Suprapubic skin (tissue), 4 donors: Measurements from ENCODE around the gene CYP3A4. TPM values are rescaled to one million over a fixed set of nuclear protein-coding genes. Genes with fewer than 3 reads are reported as not detected.
"Not testable (repeated sequence)": the region's sequence is repeated elsewhere in the genome, so short reads cannot be mapped to it uniquely, and the experiment has no call there.

ENCODE experiments used
- DNase-seq, 2 donors: peaks; one replicate each; pipeline ENCODE4 v3.0.0-alpha.2; 2019; ENCODE audit warnings: low spot score in 2 of 2
- H3K27ac ChIP-seq: fragments of 200-600 bp; sonication (generic); one replicate; pipeline ENCODE4 v1.5.1; 2019
- H3K27me3 ChIP-seq: fragments of 200-600 bp; sonication (generic); one replicate; pipeline ENCODE4 v1.5.1; 2019
- H3K36me3 ChIP-seq: fragments of 200-600 bp; sonication (generic); one replicate; pipeline ENCODE4 v1.5.1; 2019
- H3K4me1 ChIP-seq: fragments of 200-600 bp; sonication (generic); one replicate; pipeline ENCODE4 v1.5.1; 2019
- H3K4me3 ChIP-seq: fragments of 200-600 bp; sonication (generic); one replicate; pipeline ENCODE4 v1.5.1; 2019; ENCODE audit warnings: mild to moderate bottlenecking
- H3K9me3 ChIP-seq: fragments of 200-600 bp; sonication (generic); one replicate; pipeline ENCODE4 v1.5.1; 2019
- EP300 ChIP-seq: sonication (generic); formaldehyde crosslinking; IDR thresholded peaks from one replicate; pipeline ENCODE4 v1.6.1; 2017; ENCODE audit warnings: antibody characterized with exemption
- POLR2A ChIP-seq, 2 donors: fragments of 450-650 bp; IDR thresholded peaks; one replicate each; pipeline ENCODE4 v1.6.1; 2017; ENCODE audit warnings: antibody characterized with exemption in 2 of 2, mild to moderate bottlenecking in 2 of 2, moderate library complexity in 2 of 2
- POLR2AphosphoS5 ChIP-seq, 3 donors: sonication (generic); formaldehyde crosslinking; IDR thresholded peaks; one replicate each; pipeline ENCODE4 v1.6.1; 2017; ENCODE audit warnings: antibody characterized with exemption in 3 of 3
- WGBS: methylation state at CpG from one replicate; pipeline ENCODE4 v1.1.5; 2018; 5-methylcytosine and 5-hydroxymethylcytosine counted together
- total RNA-seq, 4 donors: library from RNA; depleted of rRNA; stranded (reverse); fragments of >200 nt; gene quantifications; one replicate each; pipeline ENCODE4 v1.1.0, GENCODE V29; 2016
- TF ChIP-seq, protein P1 (sequence below), 2 donors: fragments of 200-600 bp in 1 of 2; fragments of 450-650 bp in 1 of 2; sonication (generic) in 1 of 2; IDR thresholded peaks; one replicate each; pipeline ENCODE4 v1.5.1; 2016 to 2019; ENCODE audit warnings: antibody characterized with exemption in 2 of 2, mild to moderate bottlenecking in 1 of 2, moderate library complexity in 1 of 2

CYP3A4 gene
- total RNA-seq, 4 donors from 2014 or later, result 2.3 to 7.8 (median 4.4) TPM

DNA sequence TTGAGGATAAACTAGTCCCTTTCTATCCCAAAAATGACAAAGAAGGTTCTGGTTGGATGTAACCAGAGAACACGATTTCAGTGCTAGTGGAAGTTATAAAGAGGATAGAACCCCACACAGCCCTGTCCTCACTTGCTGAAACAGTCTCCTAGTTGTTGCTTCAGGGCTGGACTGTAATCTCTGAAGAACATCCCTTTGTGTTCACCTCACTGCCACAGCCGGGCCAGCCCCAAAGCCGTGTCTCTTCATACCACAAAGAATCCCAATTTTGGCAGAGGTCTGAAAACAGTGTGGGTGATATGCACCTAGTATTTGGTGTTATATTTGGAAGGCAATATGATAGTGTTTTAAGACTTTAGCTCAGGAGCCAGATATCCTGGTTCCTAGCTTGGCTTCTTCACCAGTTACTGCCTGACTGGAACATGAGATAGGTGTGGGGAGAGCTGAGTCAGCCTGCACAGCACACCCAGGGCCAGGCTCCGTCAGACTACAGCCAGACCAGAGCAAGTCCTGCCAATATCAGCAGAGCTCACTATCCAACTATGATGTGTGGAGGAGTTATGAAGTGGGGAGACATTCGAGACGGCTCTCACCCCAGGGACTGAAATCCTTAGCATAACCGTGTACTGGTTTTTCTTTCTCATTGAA is 21.2 kb downstream of the CYP3A4 start:
- Histone ChIP-seq H3K9me3 (no peaks in the 10 kb centered on the region), H3K4me1 (peaks cover 13% of the 10 kb centered on the region), H3K27me3 (no peaks in the 10 kb centered on the region), H3K4me3 (no peak overlapping the region), H3K36me3 (no peaks in the 10 kb centered on the region), H3K27ac (peak overlapping the region; percentile 38)
- 36% methylated on average over 7 of the region's 7 CpGs for WGBS
- TF ChIP-seq POLR2AphosphoS5 (IDR thresholded peaks at IDR 0.05), result no peak
- no peak for TF ChIP-seq POLR2A (IDR thresholded peaks at IDR 0.05)
- TF ChIP-seq, protein P1, sequence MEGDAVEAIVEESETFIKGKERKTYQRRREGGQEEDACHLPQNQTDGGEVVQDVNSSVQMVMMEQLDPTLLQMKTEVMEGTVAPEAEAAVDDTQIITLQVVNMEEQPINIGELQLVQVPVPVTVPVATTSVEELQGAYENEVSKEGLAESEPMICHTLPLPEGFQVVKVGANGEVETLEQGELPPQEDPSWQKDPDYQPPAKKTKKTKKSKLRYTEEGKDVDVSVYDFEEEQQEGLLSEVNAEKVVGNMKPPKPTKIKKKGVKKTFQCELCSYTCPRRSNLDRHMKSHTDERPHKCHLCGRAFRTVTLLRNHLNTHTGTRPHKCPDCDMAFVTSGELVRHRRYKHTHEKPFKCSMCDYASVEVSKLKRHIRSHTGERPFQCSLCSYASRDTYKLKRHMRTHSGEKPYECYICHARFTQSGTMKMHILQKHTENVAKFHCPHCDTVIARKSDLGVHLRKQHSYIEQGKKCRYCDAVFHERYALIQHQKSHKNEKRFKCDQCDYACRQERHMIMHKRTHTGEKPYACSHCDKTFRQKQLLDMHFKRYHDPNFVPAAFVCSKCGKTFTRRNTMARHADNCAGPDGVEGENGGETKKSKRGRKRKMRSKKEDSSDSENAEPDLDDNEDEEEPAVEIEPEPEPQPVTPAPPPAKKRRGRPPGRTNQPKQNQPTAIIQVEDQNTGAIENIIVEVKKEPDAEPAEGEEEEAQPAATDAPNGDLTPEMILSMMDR (IDR thresholded peaks at IDR 0.05), result no peak
- TF ChIP-seq EP300, result no peak
- DNase-seq, result no peak

GRCh38 chr7:99755085-99755484 is 28.9 kb downstream of the CYP3A4 start:
- no peaks in the 10 kb centered on the region for H3K27me3 ChIP-seq
- no peaks in the 10 kb centered on the region for H3K9me3 ChIP-seq
- peaks cover 23% of the 10 kb centered on the region for H3K4me1 ChIP-seq
- no peak overlapping the region for H3K4me3 ChIP-seq
- TF ChIP-seq, protein P1 (IDR thresholded peaks at IDR 0.05), result no peak
- 92% methylated on average over 1 of the region's 1 CpG for WGBS
- no peak for DNase-seq
- H3K36me3 ChIP-seq, result no peaks in the 10 kb centered on the region
- no peak overlapping the region for H3K27ac ChIP-seq

DNA sequence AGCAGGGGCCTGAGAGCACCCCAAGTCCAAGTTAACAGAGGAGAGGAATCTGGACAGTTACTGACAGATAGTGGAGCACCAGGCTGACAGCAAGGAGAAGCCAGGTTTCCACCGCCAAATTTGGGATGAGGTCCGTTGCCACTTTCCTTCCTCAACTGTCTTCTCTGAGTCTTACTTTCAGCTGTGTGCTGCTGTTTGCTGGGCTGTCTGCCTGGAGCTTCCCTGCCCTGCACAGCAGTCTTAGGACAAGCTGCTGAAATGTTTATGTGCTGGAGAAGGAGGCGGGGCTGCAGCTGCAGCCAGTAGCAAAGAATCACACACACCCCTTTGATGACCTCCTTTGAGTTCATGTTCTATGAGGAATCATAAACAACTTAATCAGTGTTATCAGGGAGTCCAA is 31.6 kb downstream of the CYP3A4 start:
- Histone ChIP-seq H3K4me3 (no peak overlapping the region), H3K4me1 (peaks cover 23% of the 10 kb centered on the region), H3K9me3 (no peaks in the 10 kb centered on the region), H3K27ac (peak overlapping the region; percentile 65), H3K36me3 (no peaks in the 10 kb centered on the region), H3K27me3 (no peaks in the 10 kb centered on the region)
- 35% methylated on average over 3 of the region's 3 CpGs for WGBS
- no peak for DNase-seq
- TF ChIP-seq, protein P1 (IDR thresholded peaks at IDR 0.05), result no peak
- TF ChIP-seq POLR2AphosphoS5 (IDR thresholded peaks at IDR 0.05), result no peak
- no peak for TF ChIP-seq EP300
- no peak for TF ChIP-seq POLR2A (IDR thresholded peaks at IDR 0.05)

DNA sequence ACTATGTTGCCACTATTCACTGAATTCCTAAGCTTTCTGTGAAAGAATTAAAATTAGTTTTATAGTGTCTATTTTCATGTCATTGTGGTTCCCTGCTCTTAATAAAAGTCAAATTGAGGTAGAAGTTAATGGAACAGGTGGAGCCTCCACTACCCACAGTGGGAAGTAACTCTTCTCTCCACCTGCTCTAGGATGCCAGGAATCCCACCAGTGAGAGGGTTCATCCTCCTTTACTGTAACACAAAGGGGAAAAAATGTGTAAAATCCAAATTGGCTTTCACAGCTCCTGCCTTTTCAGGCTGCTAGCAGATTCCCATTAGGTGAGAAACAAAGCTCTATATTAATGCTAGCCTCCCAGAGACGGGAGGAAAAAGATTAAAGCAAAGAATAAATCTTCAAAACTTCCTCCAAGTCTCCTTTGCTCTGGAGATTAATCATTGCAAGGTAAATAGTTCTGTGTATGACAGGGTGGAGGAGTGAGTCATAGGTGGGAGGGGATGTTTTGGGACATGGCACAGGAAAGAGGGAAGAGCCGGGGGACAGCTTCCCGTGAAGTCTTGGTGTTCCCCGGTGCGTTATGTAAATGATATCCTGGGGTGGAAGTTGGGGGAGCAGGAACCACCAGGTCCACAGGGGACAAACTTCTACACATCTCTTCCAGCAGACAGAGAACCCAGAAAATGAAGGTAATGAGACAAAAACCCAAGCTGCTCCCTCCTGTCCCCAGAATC is 32.5 kb downstream of the CYP3A4 start:
- 7% methylated on average over 5 of the region's 5 CpGs for WGBS
- not testable (repeated sequence) for H3K27me3 ChIP-seq, H3K36me3 ChIP-seq, H3K9me3 ChIP-seq, DNase-seq, H3K4me3 ChIP-seq
- Histone ChIP-seq H3K4me1 (peaks cover 23% of the 10 kb centered on the region), H3K27ac (peak overlapping the region; percentile 65)

GRCh38 chr7:99748846-99749579 is 35.0 kb downstream of the CYP3A4 start:
- Histone ChIP-seq H3K36me3 (no peaks in the 10 kb centered on the region), H3K27me3 (no peaks in the 10 kb centered on the region), H3K27ac (no peak overlapping the region), H3K4me1 (peaks cover 23% of the 10 kb centered on the region), H3K9me3 (no peaks in the 10 kb centered on the region), H3K4me3 (no peak overlapping the region)
- 90% methylated on average over 6 of the region's 6 CpGs for WGBS
- no peak for DNase-seq
- TF ChIP-seq POLR2A (IDR thresholded peaks at IDR 0.05), result no peak
- no peak for TF ChIP-seq POLR2AphosphoS5 (IDR thresholded peaks at IDR 0.05)
- TF ChIP-seq, protein P1 (IDR thresholded peaks at IDR 0.05), result no peak
- TF ChIP-seq EP300, result no peak

DNA sequence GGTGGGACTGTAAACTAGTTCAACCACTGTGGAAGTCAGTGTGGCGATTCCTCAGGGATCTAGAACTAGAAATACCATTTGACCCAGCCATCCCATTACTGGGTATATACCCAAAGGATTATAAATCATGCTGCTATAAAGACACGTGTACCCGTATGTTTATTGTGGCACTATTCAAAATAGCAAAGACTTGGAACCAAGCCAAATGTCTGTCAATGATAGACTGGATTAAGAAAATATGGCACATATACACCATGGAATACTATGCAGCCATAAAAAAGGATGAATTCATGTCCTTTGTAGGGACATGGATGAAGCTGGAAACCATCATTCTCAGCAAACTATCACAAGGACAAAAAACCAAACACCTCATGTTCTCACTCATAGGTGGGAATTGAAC is 37.1 kb downstream of the CYP3A4 start:
- H3K27me3 ChIP-seq, H3K36me3 ChIP-seq, DNase-seq, H3K9me3 ChIP-seq, H3K4me3 ChIP-seq, H3K27ac ChIP-seq: not testable (repeated sequence)
- 80% methylated on average over 3 of the region's 3 CpGs for WGBS
- peaks cover 16% of the 10 kb centered on the region for H3K4me1 ChIP-seq

GRCh38 chr7:99745395-99745794 is 38.6 kb downstream of the CYP3A4 start:
- not testable (repeated sequence) for H3K4me1 ChIP-seq, H3K36me3 ChIP-seq, H3K27ac ChIP-seq, H3K9me3 ChIP-seq, H3K27me3 ChIP-seq, H3K4me3 ChIP-seq, DNase-seq
- WGBS, result 78% methylated on average over 3 of the region's 3 CpGs
